Gastrocnemius medialis (tissue), 4 donors: Measurements from ENCODE around the gene PCNX3. TPM values are rescaled to one million over a fixed set of nuclear protein-coding genes. Genes with fewer than 3 reads are reported as not detected.

ENCODE experiments used
- ATAC-seq, 2 donors: fragments of 150-250 bp; one replicate each; pipeline ENCODE4 v1.9.1; 2016
- DNase-seq, 2 donors: peaks; one replicate each; pipeline ENCODE4 v3.0.0-alpha.2; 2019
- H3K27ac ChIP-seq, 4 donors: fragments of 200-600 bp; sonication (generic); 1 replicate in 1 of 4; 2 replicates in 3 of 4; pipeline ENCODE4 v1.5.1; 2016 to 2018; ENCODE audit warnings: mild to moderate bottlenecking in 2 of 4, moderate library complexity in 1 of 4
- H3K27me3 ChIP-seq, 3 donors: fragments of 200-600 bp; sonication (generic) in 2 of 3; 1 replicate in 1 of 3; 2 replicates in 2 of 3; pipeline versions ENCODE4 v1.5.1 to v1.6.0; 2016 to 2019; ENCODE audit warnings: mild to moderate bottlenecking in 1 of 3, moderate library complexity in 1 of 3
- H3K36me3 ChIP-seq, 2 donors: fragments of 200-600 bp; sonication (generic) in 1 of 2; one replicate each; pipeline ENCODE4 v1.5.1; 2017 to 2018
- H3K4me1 ChIP-seq, 2 donors: fragments of 200-600 bp; sonication (generic) in 1 of 2; one replicate each; pipeline ENCODE4 v1.5.1; 2016 to 2017; ENCODE audit warnings: mild to moderate bottlenecking in 2 of 2
- H3K4me3 ChIP-seq, 4 donors: fragments of 200-600 bp; sonication (generic) in 3 of 4; 1 replicate in 1 of 4; 2 replicates in 3 of 4; pipeline ENCODE4 v1.5.1; 2016 to 2019; ENCODE audit warnings: mild to moderate bottlenecking in 2 of 4
- H3K9me3 ChIP-seq, 3 donors: fragments of 200-600 bp; sonication (generic) in 2 of 3; 1 replicate in 1 of 3; 2 replicates in 2 of 3; pipeline ENCODE4 v1.5.1; 2016 to 2019
- POLR2A ChIP-seq, 2 donors: fragments of 450-650 bp; IDR thresholded peaks; one replicate each; pipeline ENCODE4 v1.6.1; 2017; ENCODE audit warnings: antibody characterized with exemption in 2 of 2, mild to moderate bottlenecking in 2 of 2, moderate library complexity in 2 of 2
- in situ Hi-C, 4 donors: fragments of 200-750 bp; cut with MboI; loops; one replicate each; pipeline versions ENCODE4 v1.15.0 to v1.8.0; 2017; ENCODE audit warnings: low sequenced_read_pairs in 4 of 4
- intact Hi-C: fragments of 100-400 bp; cut with DNase I; formaldehyde crosslinking; loops from one replicate; pipeline ENCODE4 v1.15.1; 2023; ENCODE audit warnings: low total_unique reads
- total RNA-seq, 4 donors: library from RNA; depleted of rRNA; stranded (reverse); fragments of >200 nt; gene quantifications; one replicate each; pipeline versions ENCODE4 v1.1.0 to v1.2.3, GENCODE V29; 2016
- TF ChIP-seq, protein P1 (sequence below), 5 experiments: fragments of 450-650 bp in 3 of 5; fragments of 200-600 bp in 2 of 5; sonication (generic) in 2 of 5; IDR thresholded peaks in 4 of 5; conservative IDR thresholded peaks in 1 of 5; 1 replicate in 4 of 5; 2 replicates in 1 of 5; pipeline ENCODE4 v1.5.1; 2016 to 2019; ENCODE audit warnings: antibody characterized with exemption in 5 of 5, mild to moderate bottlenecking in 3 of 5, moderate library complexity in 3 of 5

Gene PCNX3
- total RNA-seq, 4 donors from 2014 or later: 7.6 to 15.6 (median 13.1) TPM

DNA sequence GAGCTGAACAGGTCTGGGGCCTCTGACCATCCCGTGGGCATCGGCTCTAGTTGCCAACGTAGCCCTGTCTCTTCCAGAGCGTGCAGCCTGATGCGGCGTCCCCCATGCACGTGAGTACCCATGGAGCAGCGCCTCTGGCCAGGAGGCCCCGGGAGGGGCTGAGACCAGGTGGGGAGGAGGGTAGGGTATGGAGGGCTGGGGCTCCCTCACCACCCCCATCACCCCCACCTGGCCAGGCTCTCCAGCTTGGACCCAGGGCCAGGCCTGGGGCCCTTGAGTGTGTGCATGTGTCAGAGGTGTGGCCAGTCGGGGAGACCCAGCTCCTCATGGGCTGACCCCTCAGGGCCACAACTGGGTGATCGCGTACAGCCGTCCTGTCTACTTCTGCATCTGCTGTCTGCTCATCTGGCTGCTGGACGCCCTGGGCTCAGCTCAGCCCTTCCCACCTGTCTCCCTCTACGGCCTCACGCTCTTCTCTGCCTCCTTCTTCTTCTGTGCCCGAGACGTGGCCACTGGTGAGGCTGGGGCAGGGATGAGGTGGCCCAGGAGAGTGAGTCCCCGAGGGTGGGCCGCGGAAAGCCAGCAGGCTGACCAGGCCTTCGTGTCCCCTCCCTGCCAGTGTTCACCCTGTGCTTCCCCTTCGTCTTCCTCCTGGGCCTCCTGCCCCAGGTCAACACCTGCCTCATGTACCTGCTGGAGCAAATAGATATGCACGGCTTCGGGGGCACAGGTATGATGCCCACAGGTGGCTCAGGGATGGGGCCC lies 8.5 kb downstream of the PCNX3 start:
- no peak for DNase-seq
- no peak overlapping the region for H3K4me3 ChIP-seq
- ATAC-seq: no peak
- H3K9me3 ChIP-seq: no peaks in the 10 kb centered on the region
- no peak overlapping the region for H3K27ac ChIP-seq
- intact Hi-C loops: no loop called here
- peaks cover 0 to 83% of the 10 kb centered on the region in 2 donors for H3K36me3 ChIP-seq
- H3K27me3 ChIP-seq: no peaks in the 10 kb centered on the region
- TF ChIP-seq, protein P1, sequence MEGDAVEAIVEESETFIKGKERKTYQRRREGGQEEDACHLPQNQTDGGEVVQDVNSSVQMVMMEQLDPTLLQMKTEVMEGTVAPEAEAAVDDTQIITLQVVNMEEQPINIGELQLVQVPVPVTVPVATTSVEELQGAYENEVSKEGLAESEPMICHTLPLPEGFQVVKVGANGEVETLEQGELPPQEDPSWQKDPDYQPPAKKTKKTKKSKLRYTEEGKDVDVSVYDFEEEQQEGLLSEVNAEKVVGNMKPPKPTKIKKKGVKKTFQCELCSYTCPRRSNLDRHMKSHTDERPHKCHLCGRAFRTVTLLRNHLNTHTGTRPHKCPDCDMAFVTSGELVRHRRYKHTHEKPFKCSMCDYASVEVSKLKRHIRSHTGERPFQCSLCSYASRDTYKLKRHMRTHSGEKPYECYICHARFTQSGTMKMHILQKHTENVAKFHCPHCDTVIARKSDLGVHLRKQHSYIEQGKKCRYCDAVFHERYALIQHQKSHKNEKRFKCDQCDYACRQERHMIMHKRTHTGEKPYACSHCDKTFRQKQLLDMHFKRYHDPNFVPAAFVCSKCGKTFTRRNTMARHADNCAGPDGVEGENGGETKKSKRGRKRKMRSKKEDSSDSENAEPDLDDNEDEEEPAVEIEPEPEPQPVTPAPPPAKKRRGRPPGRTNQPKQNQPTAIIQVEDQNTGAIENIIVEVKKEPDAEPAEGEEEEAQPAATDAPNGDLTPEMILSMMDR (IDR thresholded peaks at IDR 0.05 in 4 of 5, conservative IDR thresholded peaks at IDR 0.05 in 1 of 5): no peak
- no peak for TF ChIP-seq POLR2A (IDR thresholded peaks at IDR 0.05)
- in situ Hi-C loops: no loop called here
- no peaks in the 10 kb centered on the region for H3K4me1 ChIP-seq

DNA sequence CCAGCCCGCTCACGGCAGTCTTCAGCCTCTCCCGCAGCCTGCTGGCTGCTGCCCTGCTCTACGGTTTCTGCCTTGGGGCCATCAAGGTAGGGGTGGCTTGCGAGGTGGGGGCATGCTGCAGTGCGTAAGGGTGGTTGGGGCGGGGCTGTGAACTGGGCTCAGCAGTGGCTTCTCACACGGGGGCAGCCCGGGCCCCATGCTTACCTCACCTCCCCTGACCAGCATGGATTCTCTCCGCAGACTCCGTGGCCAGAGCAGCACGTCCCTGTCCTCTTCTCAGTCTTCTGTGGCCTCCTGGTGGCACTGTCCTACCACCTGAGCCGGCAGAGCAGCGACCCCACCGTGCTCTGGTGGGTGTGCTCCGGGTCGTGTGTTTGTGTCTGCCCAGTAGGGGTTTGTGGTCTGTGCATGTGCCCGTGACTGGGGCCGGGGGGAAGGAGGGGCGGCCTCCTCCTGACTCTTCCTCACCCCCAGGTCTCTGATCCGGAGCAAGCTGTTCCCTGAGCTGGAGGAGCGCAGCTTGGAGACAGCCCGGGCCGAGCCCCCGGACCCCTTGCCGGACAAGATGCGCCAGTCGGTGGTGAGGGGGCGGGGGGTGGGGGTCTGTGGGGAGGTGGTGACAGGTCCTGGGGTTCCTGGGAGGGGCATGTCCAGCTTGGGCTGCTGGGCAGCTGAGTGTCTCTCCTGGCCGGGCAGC lies 9.5 kb downstream of the PCNX3 start:
- ATAC-seq: no peak
- Histone ChIP-seq H3K36me3 (peaks cover 0 to 83% of the 10 kb centered on the region in 2 donors), H3K27me3 (no peaks in the 10 kb centered on the region), H3K4me1 (no peaks in the 10 kb centered on the region), H3K9me3 (no peaks in the 10 kb centered on the region), H3K4me3 (no peak overlapping the region), H3K27ac (no peak overlapping the region)
- intact Hi-C loops: no loop called here
- no peak for DNase-seq
- in situ Hi-C loops: no loop called here
- TF ChIP-seq, protein P1 (IDR thresholded peaks at IDR 0.05 in 4 of 5, conservative IDR thresholded peaks at IDR 0.05 in 1 of 5): no peak
- no peak for TF ChIP-seq POLR2A (IDR thresholded peaks at IDR 0.05)

DNA sequence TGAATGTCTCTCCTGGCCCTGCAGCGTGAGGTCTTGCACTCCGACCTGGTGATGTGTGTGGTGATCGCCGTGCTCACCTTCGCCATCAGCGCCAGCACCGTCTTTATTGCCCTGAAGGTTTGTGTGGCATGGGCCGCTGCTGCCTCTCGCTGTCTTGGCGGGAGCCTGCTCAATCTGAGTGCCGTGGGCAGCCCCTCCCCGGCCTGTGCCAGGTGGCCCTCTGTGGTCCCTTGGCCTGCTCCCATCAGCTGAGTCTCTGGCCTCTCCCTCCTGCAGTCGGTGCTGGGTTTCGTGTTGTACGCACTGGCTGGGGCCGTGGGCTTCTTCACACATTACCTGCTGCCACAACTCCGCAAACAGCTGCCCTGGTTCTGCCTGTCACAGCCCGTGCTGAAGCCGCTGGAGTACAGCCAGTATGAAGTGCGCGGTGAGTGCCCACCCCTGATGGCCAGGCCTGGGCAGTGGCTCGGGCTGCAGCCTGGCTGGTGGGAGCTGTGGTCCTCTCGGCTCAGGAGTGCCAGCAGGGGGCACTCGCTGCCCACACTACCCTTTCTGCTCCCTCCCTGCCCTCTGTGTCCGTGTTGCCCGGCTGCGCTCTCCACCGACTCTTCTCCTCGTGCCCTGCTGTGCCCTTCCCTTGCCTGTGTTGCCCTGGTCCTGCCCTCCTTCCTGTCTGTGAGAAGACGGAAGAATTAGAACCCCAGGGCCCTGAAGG lies 10.2 kb downstream of the PCNX3 start:
- peaks cover 0 to 83% of the 10 kb centered on the region in 2 donors for H3K36me3 ChIP-seq
- no peak overlapping the region for H3K27ac ChIP-seq
- no peaks in the 10 kb centered on the region for H3K4me1 ChIP-seq
- in situ Hi-C loops (no loop called here), intact Hi-C loops (no loop called here)
- ATAC-seq (peak; percentile 37 to 46), DNase-seq (peak in 1 of 2 donors; percentile 46)
- H3K9me3 ChIP-seq: no peaks in the 10 kb centered on the region
- TF ChIP-seq POLR2A (IDR thresholded peaks at IDR 0.05): no peak
- TF ChIP-seq, protein P1 (IDR thresholded peaks at IDR 0.05 in 4 of 5, conservative IDR thresholded peaks at IDR 0.05 in 1 of 5): peak in 4 of 5 experiments; percentile 47 to 63 (median 56)
- no peak overlapping the region for H3K4me3 ChIP-seq
- H3K27me3 ChIP-seq: no peaks in the 10 kb centered on the region

DNA sequence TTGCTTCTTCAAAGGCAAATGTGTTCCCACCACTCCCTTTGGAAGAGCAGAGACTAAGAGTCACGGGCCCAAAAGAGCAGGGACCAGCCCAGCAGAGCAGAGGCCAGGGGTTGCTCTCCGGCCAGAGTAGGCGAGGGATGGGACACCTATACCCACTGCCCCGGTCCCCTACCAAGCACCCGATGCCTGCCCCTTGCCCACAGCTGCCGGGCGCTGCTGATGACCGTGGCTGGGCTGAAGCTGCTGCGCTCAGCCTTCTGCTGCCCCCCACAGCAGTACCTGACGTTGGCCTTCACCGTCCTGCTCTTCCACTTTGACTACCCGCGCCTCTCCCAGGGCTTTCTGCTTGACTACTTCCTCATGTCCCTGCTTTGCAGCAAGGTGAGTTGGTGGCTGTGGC lies 11.6 kb downstream of the PCNX3 start:
- TF ChIP-seq, protein P1 (IDR thresholded peaks at IDR 0.05 in 4 of 5, conservative IDR thresholded peaks at IDR 0.05 in 1 of 5): no peak
- no peak for TF ChIP-seq POLR2A (IDR thresholded peaks at IDR 0.05)
- Histone ChIP-seq H3K4me1 (no peaks in the 10 kb centered on the region), H3K27me3 (no peaks in the 10 kb centered on the region), H3K36me3 (peaks cover 0 to 89% of the 10 kb centered on the region in 2 donors), H3K9me3 (no peaks in the 10 kb centered on the region), H3K27ac (no peak overlapping the region), H3K4me3 (no peak overlapping the region)
- no peak for DNase-seq
- ATAC-seq: no peak
- intact Hi-C loops (no loop called here), in situ Hi-C loops (no loop called here)
